K562 (cell line): ENCODE data around the gene ZFYVE28. TPM values are rescaled to one million over a fixed set of nuclear protein-coding genes. Genes with fewer than 3 reads are reported as not detected.

ENCODE experiments used
- CTBP1 ChIP-seq: fragments of 450-650 bp; IDR thresholded peaks from 2 replicates; pipeline ENCODE4 v1.6.1; 2016; ENCODE audit warnings: borderline replicate concordance
- FOXA3 ChIP-seq, 2 experiments: fragments of 450-650 bp in 1 of 2; sonication (generic) in 1 of 2; formaldehyde crosslinking; IDR thresholded peaks in 1 of 2; conservative IDR thresholded peaks in 1 of 2; 2 replicates each; pipeline versions ENCODE4 v1.4.0 to v1.8.0; 2020 to 2022; ENCODE audit warnings: mild to moderate bottlenecking in 2 of 2, missing genetic modification reagents in 1 of 2
- FOXO4 ChIP-seq: fragments of 450-650 bp; formaldehyde crosslinking; IDR thresholded peaks from 2 replicates; pipeline ENCODE4 v1.4.0; 2020; ENCODE audit warnings: mild to moderate bottlenecking, moderate library complexity
- HDAC1 ChIP-seq, 2 experiments: fragments of 450-650 bp; IDR thresholded peaks; 2 replicates each; pipeline ENCODE4 v1.6.1; 2016 to 2017; ENCODE audit warnings: inconsistent platforms in 1 of 2, mild to moderate bottlenecking in 1 of 2, moderate library complexity in 1 of 2
- NFRKB ChIP-seq: fragments of 450-650 bp; IDR thresholded peaks from 2 replicates; pipeline ENCODE4 v1.6.1; 2016; ENCODE audit warnings: low read depth
- POLR3A ChIP-seq: IDR thresholded peaks from 2 replicates; pipeline ENCODE4 v1.6.1; 2011; ENCODE audit warnings: borderline replicate concordance, mild to moderate bottlenecking, moderate library complexity; ENCODE audit not compliant: insufficient read length, insufficient read depth; ENCODE audit errors: extremely low read depth
- RAD51 ChIP-seq: fragments of 450-650 bp; IDR thresholded peaks from 2 replicates; pipeline ENCODE4 v1.7.1; 2016; ENCODE audit warnings: low read depth, mild to moderate bottlenecking, borderline replicate concordance
- TCF7 ChIP-seq: sonication (generic); IDR thresholded peaks from 2 replicates; pipeline ENCODE4 v1.6.1; 2016; ENCODE audit warnings: antibody characterized with exemption, borderline replicate concordance
- TEAD1 ChIP-seq, 2 experiments: fragments of 450-650 bp in 1 of 2; sonication (generic) in 1 of 2; formaldehyde crosslinking; IDR thresholded peaks; 2 replicates each; pipeline versions ENCODE4 v1.4.0 to v1.8.0; 2020 to 2022; ENCODE audit warnings: mild to moderate bottlenecking in 2 of 2, missing genetic modification reagents in 1 of 2
- ZC3H4 ChIP-seq: sonication (generic); formaldehyde crosslinking; IDR thresholded peaks from 2 replicates; pipeline ENCODE4 v1.9.0; 2021; ENCODE audit warnings: missing genetic modification reagents, borderline replicate concordance
- ZMIZ1 ChIP-seq, 2 experiments: fragments of 150-350 bp in 1 of 2; IDR thresholded peaks; 2 replicates each; pipeline ENCODE4 v1.6.1; 2012 to 2016; ENCODE audit warnings: low read depth in 2 of 2, low read length in 2 of 2, mild to moderate bottlenecking in 1 of 2, moderate library complexity in 1 of 2
- polyA plus RNA-seq, 8 experiments: library from polyadenylated mRNA; depleted of rRNA in 4 of 8; stranded (reverse) in 5 of 8; unstranded in 3 of 8; fragments of >200 nt; fragmentation: Nextera tagmentation in 2 of 8; fragmentation: Illumina TruSeq in 1 of 8; extraction: Ambion mirVana in 2 of 8; extraction: Trizol in 1 of 8; gene quantifications; 2 replicates each; pipeline versions ENCODE4 v1.2.1 to v1.2.3, GENCODE V29; 2011 to 2014; ENCODE audit warnings: inconsistent platforms in 1 of 8, missing spikeins in 1 of 8
- total RNA-seq, 7 experiments: library from RNA; depleted of rRNA in 6 of 7; stranded (reverse); fragments of >200 nt in 6 of 7; fragmentation: Illumina TruSeq in 2 of 7; extraction: Trizol in 2 of 7; gene quantifications; 2 replicates each; pipeline versions ENCODE4 v1.2.1 to v1.2.3, GENCODE V29; 2011 to 2021; ENCODE audit warnings: low replicate concordance in 1 of 7
- TF ChIP-seq, protein P1 (sequence below): sonication (generic); formaldehyde crosslinking; IDR thresholded peaks from 2 replicates; pipeline ENCODE4 v1.8.0; 2023; ENCODE audit warnings: missing genetic modification reagents, mild to moderate bottlenecking, borderline replicate concordance
- TF ChIP-seq, protein P2 (sequence below), 3 experiments: fragments of 200-800 bp in 1 of 3; fragments of 250-450 bp in 1 of 3; fragments of 450-650 bp in 1 of 3; sonication (Bioruptor Pico) in 1 of 3; sonication (Bioruptor generic) in 1 of 3; formaldehyde crosslinking in 1 of 3; IDR thresholded peaks; 2 replicates each; pipeline versions ENCODE4 v1.6.1 to v1.8.0; 2016 to 2022; ENCODE audit warnings: mild to moderate bottlenecking in 2 of 3, missing genetic modification characterization in 2 of 3, missing compliant biosample characterization in 1 of 3, moderate library complexity in 1 of 3

The ZFYVE28 gene
- total and polyA plus RNA-seq, 9 of the 15 experiments (the other 6 are each of a cell fraction or from before 2014, with no cell fraction given), result 1.3 to 24.8 (median 8.9) TPM

- TF ChIP-seq, protein P1, sequence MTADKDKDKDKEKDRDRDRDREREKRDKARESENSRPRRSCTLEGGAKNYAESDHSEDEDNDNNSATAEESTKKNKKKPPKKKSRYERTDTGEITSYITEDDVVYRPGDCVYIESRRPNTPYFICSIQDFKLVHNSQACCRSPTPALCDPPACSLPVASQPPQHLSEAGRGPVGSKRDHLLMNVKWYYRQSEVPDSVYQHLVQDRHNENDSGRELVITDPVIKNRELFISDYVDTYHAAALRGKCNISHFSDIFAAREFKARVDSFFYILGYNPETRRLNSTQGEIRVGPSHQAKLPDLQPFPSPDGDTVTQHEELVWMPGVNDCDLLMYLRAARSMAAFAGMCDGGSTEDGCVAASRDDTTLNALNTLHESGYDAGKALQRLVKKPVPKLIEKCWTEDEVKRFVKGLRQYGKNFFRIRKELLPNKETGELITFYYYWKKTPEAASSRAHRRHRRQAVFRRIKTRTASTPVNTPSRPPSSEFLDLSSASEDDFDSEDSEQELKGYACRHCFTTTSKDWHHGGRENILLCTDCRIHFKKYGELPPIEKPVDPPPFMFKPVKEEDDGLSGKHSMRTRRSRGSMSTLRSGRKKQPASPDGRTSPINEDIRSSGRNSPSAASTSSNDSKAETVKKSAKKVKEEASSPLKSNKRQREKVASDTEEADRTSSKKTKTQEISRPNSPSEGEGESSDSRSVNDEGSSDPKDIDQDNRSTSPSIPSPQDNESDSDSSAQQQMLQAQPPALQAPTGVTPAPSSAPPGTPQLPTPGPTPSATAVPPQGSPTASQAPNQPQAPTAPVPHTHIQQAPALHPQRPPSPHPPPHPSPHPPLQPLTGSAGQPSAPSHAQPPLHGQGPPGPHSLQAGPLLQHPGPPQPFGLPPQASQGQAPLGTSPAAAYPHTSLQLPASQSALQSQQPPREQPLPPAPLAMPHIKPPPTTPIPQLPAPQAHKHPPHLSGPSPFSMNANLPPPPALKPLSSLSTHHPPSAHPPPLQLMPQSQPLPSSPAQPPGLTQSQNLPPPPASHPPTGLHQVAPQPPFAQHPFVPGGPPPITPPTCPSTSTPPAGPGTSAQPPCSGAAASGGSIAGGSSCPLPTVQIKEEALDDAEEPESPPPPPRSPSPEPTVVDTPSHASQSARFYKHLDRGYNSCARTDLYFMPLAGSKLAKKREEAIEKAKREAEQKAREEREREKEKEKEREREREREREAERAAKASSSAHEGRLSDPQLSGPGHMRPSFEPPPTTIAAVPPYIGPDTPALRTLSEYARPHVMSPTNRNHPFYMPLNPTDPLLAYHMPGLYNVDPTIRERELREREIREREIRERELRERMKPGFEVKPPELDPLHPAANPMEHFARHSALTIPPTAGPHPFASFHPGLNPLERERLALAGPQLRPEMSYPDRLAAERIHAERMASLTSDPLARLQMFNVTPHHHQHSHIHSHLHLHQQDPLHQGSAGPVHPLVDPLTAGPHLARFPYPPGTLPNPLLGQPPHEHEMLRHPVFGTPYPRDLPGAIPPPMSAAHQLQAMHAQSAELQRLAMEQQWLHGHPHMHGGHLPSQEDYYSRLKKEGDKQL (CRISPR knock-in tag), result no peak
- TF ChIP-seq POLR3A (no peak), FOXO4 (CRISPR knock-in tag) (no peak), FOXA3 (CRISPR knock-in tag; conservative IDR thresholded peaks at IDR 0.05 in 1 of 2, IDR thresholded peaks at IDR 0.05 in 1 of 2) (no peak), CTBP1 (no peak), TCF7 (no peak), HDAC1 (IDR thresholded peaks at IDR 0.05) (peak in 1 of 2 experiments; percentile 48; a peak in 1 of 4 replicates), TEAD1 (CRISPR knock-in tag; IDR thresholded peaks at IDR 0.05) (peak in 1 of 2 experiments; percentile 57; a peak in 1 of 4 replicates), ZMIZ1 (IDR thresholded peaks at IDR 0.05; ENCODE audit: low read depth in 2 of 2, low read length in 2 of 2) (no peak), ZC3H4 (CRISPR knock-in tag) (no peak), RAD51 (no peak), NFRKB (no peak)
- TF ChIP-seq, protein P2, sequence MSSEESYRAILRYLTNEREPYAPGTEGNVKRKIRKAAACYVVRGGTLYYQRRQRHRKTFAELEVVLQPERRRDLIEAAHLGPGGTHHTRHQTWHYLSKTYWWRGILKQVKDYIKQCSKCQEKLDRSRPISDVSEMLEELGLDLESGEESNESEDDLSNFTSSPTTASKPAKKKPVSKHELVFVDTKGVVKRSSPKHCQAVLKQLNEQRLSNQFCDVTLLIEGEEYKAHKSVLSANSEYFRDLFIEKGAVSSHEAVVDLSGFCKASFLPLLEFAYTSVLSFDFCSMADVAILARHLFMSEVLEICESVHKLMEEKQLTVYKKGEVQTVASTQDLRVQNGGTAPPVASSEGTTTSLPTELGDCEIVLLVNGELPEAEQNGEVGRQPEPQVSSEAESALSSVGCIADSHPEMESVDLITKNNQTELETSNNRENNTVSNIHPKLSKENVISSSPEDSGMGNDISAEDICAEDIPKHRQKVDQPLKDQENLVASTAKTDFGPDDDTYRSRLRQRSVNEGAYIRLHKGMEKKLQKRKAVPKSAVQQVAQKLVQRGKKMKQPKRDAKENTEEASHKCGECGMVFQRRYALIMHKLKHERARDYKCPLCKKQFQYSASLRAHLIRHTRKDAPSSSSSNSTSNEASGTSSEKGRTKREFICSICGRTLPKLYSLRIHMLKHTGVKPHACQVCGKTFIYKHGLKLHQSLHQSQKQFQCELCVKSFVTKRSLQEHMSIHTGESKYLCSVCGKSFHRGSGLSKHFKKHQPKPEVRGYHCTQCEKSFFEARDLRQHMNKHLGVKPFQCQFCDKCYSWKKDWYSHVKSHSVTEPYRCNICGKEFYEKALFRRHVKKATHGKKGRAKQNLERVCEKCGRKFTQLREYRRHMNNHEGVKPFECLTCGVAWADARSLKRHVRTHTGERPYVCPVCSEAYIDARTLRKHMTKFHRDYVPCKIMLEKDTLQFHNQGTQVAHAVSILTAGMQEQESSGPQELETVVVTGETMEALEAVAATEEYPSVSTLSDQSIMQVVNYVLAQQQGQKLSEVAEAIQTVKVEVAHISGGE (CRISPR knock-in tag; IDR thresholded peaks at IDR 0.05), result no peak
Observed at GRCh38 chr4:2364654-2365053, 53.8 kb downstream of the ZFYVE28 start (continued).
